Stimulated activated naive CD4-positive, alpha-beta T cell (primary cell): ENCODE results near the gene KCNJ12.
A peak's percentile ranks its signal among the peaks of the same experiment; 100 is the strongest.
"Not testable (repeated sequence)": the region's sequence is repeated elsewhere in the genome, so short reads cannot be mapped to it uniquely, and the experiment has no call there.

Source experiments
- DNase-seq, 6 experiments: peaks; one replicate each; lab custom pipeline; 2025; lab: John Stamatoyannopoulos, UW

KCNJ12 gene

GRCh38 chr17:21376081-21376758 lies at the start of gene KCNJ12:
KCNJ12 (plus strand) TSS chr17:21376357; CDS start chr17:21415343, 38,986 bp downstream.
- DNase-seq: no peak

GRCh38 chr17:21327921-21328320 lies 48.2 kb upstream of the KCNJ12 start:
- DNase-seq: not testable (repeated sequence)

- DNase-seq: not testable (repeated sequence)
These were observed 47.4 kb upstream of the KCNJ12 start for GRCh38 chr17:21328778-21329177.

GRCh38 chr17:21330436-21331160 lies 45.6 kb upstream of the KCNJ12 start:
- DNase-seq: no peak

- DNase-seq: not testable (repeated sequence)
These were observed 39.4 kb upstream of the KCNJ12 start for GRCh38 chr17:21336541-21337294.

- peak in 1 of 6 experiments; percentile 5 for DNase-seq
These were observed 38.1 kb upstream of the KCNJ12 start for GRCh38 chr17:21337981-21338625.

- no peak for DNase-seq
These were observed 37.1 kb upstream of the KCNJ12 start for GRCh38 chr17:21339011-21339410.

GRCh38 chr17:21339571-21339970 lies 36.6 kb upstream of the KCNJ12 start:
- not testable (repeated sequence) for DNase-seq

GRCh38 chr17:21340407-21340806 lies 35.8 kb upstream of the KCNJ12 start:
- not testable (repeated sequence) for DNase-seq

GRCh38 chr17:21341279-21341678 lies 34.9 kb upstream of the KCNJ12 start:
- not testable (repeated sequence) for DNase-seq

- not testable (repeated sequence) for DNase-seq
These were observed 34.1 kb upstream of the KCNJ12 start for GRCh38 chr17:21341925-21342540.

- not testable (repeated sequence) for DNase-seq
These were observed 32.9 kb upstream of the KCNJ12 start for GRCh38 chr17:21343061-21343949.

- not testable (repeated sequence) for DNase-seq
These were observed 31.4 kb upstream of the KCNJ12 start for GRCh38 chr17:21344801-21345200.

- no peak for DNase-seq
These were observed 30.9 kb upstream of the KCNJ12 start for GRCh38 chr17:21345236-21345635.

GRCh38 chr17:21346107-21346506 lies 30.1 kb upstream of the KCNJ12 start:
- DNase-seq: not testable (repeated sequence)

GRCh38 chr17:21346651-21347250 lies 29.4 kb upstream of the KCNJ12 start:
- DNase-seq: not testable (repeated sequence)

- DNase-seq: not testable (repeated sequence)
These were observed 28.5 kb upstream of the KCNJ12 start for GRCh38 chr17:21347660-21348059.

- not testable (repeated sequence) for DNase-seq
These were observed 27.9 kb upstream of the KCNJ12 start for GRCh38 chr17:21348081-21348925.

- DNase-seq: not testable (repeated sequence)
These were observed 27.3 kb upstream of the KCNJ12 start for GRCh38 chr17:21348926-21349261.
